GM19328 (cell line): ENCODE measurements around the gene PHF21A.
"Not testable (repeated sequence)": the region's sequence is repeated elsewhere in the genome, so short reads cannot be mapped to it uniquely, and the experiment has no call there.

Experiments used
- ATAC-seq: cut with Tn5 transposase; IDR thresholded peaks from one replicate; pipeline ENCODE4 v1.9.1; 2021; ENCODE audit warnings: mild to moderate bottlenecking, moderate library complexity; ENCODE audit not compliant: unreplicated experiment

PHF21A gene

DNA sequence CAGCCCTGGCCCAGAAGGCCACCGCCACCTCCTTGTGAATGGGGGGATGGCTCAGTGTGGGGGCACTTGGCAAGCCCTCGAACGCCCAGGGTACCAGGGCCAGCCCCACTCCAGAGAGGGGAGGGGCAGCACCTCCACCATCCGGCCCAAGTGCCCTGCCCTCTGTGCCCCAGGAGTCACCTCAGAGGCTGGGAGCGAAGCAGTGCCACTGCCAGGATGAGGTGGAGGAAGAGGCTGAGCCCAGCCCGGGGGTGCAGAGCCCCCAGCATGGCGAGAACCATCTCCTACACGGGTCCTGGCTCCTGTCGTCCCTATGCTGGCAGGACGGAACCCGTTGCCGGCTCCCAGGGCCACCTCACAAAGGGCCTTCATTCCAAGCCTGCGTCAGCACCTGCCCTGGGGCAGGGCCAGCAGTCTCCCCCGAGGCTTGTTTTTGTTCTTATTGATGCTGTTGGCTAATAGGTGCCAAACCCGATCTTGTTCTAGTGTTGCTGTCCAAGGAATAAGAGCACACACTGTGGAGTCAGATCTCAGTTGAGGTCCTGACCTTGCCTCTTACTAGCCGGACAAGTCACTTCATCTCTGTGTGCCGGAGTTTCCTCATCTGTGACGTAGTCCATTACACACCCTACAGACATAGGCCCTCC is 214.2 kb downstream of the PHF21A start, which contains the start of gene FREY1:
TSS of gene FREY1 (minus strand) at position 307 of the 647 bp plus-strand sequence. CDS start at position 281, 26 bp downstream.
- ATAC-seq, result no peak

- no peak for ATAC-seq
These were observed 215.1 kb downstream of the PHF21A start for GRCh38 chr11:45906096-45906682.

DNA sequence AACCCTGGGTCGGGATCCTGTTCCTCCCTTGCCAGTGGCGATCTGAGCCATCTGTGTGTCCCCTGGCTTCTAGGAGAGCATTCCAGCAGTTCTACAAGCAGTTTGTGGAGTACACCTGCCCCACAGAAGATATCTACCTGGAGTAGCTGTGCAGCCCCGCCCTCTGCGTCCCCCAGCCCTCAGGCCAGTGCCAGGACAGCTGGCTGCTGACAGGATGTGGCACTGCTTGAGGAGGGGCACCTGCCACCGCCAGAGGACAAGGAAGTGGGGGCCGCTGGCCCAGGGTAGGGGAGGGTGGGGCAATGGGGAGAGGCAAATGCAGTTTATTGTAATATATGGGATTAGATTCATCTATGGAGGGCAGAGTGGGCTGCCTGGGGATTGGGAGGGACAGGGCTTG is 215.7 kb downstream of the PHF21A start:
- ATAC-seq, result not testable (repeated sequence)

GRCh38 chr11:45905095-45905494 is 216.2 kb downstream of the PHF21A start:
- ATAC-seq, result no peak

DNA sequence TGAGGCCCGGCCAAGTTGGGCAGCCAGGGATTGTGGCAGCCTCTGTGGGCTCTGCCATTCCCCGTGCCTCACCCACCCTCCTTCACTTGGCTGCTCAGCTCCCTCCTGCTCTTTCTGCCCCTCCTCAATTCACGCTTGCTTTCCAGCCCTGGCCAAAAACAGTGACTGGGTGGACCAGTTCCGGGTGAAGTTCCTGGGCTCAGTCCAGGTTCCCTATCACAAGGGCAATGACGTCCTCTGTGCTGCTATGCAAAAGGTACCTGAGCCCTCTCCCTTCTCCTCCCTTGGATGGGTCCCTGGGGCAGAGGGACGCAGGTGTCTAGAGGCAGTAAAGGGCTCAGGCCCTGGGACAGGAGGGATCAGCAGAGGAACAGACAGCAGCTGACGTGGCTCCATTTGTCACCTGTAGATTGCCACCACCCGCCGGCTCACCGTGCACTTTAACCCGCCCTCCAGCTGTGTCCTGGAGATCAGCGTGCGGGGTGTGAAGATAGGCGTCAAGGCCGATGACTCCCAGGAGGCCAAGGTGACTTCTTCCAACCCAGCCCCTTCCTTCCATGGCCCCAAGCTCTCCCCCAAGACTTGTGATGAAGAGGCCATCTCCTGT is 216.8 kb downstream of the PHF21A start:
- no peak for ATAC-seq

- no peak for ATAC-seq
These were observed 218.5 kb downstream of the PHF21A start for GRCh38 chr11:45902452-45903380.

DNA sequence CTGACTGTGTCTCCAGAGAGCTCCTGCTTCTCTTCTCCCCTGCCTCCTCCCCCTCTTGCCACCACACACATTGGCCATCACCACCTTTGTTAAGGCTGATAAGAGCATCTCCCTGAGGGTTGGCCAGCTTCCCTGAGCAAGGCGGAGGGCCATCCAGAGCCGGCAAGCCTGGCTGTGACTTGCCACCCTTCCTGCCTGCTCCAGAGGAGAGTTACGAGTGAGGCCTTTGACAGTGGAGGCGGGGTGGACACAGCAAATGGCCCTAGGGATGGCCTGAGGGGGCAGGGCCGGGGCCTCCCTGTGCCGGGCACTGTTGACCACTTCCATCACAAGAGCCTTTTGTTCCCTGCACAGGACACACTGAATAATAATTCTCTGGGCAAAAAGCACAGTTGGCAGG is 219.6 kb downstream of the PHF21A start:
- no peak for ATAC-seq

- ATAC-seq, result no peak
These were observed 220.2 kb downstream of the PHF21A start for GRCh38 chr11:45900916-45901617.

- ATAC-seq, result not testable (repeated sequence)
These were observed 221.0 kb downstream of the PHF21A start for GRCh38 chr11:45900175-45900800.

DNA sequence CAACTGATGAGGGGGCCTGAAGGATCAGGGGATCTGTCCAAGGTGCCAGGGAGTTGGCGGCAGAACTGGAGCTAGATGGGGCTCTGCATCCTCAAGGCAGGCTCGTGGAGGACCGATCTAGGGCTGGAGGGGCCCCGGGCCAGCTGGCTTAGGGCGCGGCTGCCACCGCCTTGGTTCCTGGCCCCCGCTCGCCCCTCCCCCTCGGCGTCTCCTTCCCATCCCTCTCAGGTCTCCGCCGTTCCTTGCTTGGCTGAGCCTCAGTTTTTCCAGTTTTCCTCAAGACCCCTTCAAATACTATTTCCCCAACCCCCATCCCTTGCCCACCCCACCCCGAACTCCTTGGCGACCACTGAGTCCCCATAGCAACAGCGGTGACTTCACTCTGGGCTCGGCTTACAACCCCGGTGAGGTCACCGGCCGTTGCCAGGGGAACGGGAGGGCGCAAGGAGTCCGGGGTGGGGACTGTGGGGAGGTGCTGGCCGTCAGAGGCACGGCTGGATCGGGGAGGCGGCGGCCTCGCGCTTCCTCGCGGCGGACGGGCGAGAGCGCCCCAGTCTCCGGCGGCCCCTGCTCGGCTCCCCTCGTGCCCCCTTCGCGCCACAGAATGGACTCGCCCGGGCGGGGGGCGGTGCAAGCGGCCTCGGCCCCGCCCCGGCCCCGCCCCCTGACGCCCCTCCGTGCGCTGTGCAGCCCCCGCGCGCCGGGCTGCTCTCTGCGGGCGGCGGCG is 221.6 kb downstream of the PHF21A start:
- ATAC-seq, result no peak

DNA sequence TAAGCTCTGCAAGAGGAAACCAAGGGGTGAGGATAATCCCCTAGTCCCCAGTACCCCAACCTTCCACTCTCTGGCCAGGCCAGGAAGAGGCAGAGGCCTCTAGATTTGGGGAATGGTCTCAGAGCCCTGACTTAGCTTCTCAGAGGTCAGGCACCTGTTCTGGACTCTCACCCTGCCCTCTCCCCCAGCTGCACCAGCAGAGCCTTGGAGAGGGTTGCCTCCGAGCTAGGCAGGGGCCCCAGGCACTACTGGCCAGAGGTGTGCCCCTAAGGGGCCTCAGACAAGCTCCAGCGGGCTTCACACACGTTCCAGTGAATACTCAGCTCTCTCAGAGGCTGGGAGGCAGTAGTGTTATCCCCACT is 222.2 kb downstream of the PHF21A start:
- ATAC-seq, result no peak

GRCh38 chr11:45897556-45897955 is 223.7 kb downstream of the PHF21A start:
- no peak for ATAC-seq

DNA sequence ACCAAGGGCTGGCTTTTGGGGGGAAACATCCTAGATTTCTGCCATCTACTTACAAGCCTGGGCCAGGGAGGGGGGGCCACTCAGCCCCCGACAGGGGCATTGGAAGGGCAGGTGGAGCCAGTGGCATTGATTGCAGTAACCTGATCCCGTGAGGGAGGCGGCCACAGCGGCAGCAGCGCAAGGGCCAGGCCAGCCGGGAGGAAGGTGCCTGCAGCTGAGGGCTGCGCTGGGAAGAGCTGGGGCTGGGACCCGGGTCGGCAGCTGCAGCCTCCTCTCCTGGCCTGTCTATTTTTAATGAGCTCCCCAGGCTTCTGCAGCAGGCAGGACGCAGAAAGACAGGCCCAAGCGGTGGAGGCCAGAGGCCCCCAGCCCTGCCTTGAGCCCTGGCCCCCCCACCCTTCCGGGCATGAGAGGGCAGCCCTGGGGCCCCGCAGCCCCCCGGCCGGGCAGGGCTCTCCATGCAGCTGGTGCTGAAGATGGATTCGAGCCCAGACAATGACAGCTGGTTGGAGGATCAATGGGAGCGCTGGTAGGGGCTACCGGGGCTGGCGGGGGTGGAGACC is 224.8 kb downstream of the PHF21A start:
- no peak for ATAC-seq

- ATAC-seq, result no peak
These were observed 225.5 kb downstream of the PHF21A start for GRCh38 chr11:45895553-45896259.

- ATAC-seq, result no peak
These were observed 226.6 kb downstream of the PHF21A start for GRCh38 chr11:45894555-45895247.

DNA sequence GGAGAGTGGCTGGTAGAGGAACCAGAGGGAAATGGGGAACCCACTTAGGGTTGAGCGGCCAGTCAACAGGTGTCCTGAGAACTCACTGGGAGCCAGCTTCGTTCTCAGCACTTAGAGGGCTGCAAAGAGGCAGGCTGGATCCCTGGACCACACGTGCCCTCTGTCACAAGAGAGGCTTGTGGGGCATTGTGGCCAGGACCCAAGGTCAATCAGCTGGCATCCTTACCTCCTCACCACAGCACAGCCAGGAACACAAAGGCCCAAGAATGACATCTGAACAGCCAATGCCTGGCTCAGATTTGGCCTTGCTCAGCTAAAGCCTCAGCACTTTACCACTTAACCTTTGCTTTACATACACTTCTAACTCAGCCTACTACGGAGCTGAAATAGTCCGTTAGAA is 228.4 kb downstream of the PHF21A start:
- ATAC-seq, result no peak

DNA sequence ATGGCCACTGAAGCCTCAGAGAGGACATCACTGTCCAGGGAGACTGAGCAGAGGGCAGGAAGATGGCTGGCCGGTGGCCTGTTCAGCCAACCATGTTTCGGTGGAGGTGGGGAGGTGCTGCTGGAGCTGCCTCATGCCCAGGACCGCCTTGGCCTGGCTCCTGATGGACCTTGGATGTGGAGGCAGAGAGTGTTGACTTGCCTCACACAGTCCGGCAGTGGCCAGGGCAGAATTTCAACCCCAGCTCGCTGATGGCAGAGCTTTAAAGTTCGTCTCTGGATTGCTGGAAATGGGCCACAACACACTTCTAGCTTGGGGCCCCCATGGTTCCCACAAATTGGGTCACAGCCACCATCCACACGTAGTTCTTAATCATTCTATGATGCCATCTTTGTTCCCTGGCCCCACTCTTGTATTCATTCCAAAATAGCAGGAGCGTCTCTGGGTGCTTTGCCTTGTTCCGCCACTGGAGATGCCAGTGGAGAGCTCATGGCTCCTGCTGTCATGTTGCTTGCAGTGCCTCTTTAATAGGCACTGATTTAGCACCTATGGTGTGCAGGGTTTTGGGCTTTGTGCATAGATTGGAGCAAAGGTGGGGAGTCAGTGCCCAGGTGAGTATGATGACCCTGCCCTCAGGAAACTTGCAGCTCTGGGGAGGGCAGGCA is 230.2 kb downstream of the PHF21A start:
- ATAC-seq, result no peak

GRCh38 chr11:45889966-45890365 is 231.3 kb downstream of the PHF21A start:
- no peak for ATAC-seq
